IPS DF 4.7 (cell line): Measurements from ENCODE around the gene EPS8L3.

Source experiments
- DNase-seq: peaks from one replicate; pipeline ENCODE4 v3.0.0-alpha.2; 2013; ENCODE audit warnings: low spot score; ENCODE audit errors: extremely low read depth

EPS8L3 gene

DNA sequence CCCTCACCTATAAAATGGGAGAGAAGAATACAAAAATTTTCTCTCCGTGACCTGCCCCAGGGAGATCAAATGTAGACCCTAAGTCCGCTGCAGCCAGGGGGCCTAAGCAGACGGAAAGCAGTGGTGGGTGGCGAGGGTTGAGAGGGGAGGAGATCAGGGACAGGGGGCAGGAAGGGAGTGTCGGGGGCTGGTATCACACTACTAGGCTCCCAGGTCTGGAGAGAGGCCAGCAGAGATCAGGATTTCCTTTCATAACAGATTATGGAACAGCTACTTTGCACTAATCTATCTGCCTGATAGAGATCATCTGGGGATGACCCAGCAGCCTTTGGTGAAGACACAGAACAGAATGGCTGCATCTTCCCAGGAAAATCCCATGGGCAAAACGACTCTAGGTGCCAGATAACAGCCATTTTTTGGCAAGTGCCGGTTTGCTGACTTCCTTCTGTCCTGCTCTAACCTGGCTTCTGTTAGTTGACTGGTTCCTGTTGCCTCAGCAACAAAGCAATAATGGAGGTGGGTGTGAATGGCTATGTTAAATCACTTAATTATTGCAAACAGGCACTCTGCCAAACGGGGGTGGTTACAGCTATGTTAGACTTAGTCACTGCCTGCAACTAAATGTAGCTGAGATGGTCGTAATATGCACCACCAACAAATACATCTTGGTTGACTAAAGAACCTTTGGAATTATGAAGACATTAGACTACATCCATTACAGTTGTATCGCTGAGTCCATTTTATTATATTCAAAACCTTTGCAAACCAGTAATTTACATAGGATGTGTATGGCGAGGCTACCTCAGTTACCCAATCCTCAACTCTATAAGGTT is 30.0 kb upstream of the EPS8L3 start:
- no peak for DNase-seq

DNA sequence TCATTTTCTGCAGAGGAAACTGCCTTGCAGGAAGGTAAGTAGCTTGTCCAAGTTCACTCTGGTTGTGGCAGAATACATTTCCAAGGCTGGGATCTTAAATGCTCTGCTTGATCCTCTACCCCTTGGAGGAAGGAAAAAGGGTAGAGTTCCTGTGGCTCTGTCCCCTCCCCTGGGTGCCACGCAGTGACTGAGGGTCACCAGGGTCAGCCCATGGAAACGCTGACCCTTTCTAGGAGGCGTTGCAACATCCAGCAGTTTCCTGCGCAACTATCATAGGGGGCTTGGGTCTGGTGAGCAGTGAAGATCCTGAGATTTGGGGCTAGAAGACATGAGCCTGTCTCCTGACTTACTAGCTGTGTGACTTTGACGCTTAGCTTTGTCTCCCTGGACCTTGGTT is 29.4 kb upstream of the EPS8L3 start:
- DNase-seq: no peak

DNA sequence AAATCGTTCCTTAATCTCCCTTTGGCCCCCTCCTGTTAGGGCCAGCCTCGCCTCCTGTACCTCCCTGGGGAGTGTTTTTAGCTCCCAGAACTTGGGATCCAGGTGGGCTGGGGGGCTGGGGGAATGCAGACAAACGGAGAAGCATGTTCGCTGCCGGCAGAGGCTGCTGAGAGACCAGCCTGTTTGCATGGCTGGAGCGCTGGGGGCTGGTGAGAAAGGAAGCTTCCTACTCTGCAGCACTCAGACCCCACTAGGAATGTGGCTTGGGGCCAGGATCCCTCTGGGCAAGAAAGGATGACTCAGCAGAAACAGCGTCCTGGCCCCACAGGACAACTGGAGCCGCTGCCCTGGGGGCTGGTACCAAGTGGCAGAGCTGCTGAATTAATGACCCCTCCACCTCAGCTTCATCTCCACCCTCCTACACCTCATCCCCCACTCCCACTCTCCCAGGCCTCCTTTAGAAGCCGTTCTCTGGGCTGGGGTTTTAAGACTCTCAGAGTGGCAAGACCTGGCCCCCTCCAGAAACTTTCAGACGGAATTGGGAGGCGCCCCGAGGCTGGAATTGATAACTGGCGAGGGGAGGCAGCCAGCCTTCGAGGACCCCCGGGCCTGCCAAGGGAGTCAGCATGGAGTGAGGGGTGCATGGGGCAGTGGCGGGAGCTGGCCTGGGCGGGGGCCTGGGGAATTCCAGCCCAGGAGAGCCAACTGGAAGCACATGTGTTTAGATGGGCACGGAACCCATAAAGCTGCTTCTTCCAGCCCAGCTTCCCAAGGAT is 28.5 kb upstream of the EPS8L3 start:
- no peak for DNase-seq

DNA sequence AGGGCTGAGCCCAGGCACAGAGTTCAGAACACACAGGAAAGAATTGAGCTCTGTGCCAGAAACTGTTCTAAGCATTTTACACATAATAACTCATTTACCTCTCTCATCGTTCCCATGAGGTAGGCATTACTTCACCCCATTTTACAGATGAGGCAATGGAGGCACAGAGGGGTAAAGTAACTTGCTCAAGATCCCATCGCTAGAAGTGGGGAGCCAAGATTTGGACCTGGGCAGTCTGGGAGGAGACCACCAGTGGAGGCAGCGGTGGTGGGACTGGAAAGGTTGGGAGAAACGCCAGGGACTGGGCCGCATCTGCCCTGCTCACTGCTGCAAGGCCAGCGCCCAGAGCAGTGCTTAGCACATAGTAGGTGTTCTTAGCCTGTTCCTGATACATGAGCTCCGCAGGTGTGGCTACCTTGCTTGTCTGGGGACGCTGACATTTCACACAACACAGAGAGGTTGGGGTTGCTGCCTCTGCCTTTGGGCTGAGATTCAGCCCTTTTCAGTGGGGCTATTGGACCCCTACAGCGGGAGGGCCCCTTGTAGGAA is 27.8 kb upstream of the EPS8L3 start:
- no peak for DNase-seq

DNA sequence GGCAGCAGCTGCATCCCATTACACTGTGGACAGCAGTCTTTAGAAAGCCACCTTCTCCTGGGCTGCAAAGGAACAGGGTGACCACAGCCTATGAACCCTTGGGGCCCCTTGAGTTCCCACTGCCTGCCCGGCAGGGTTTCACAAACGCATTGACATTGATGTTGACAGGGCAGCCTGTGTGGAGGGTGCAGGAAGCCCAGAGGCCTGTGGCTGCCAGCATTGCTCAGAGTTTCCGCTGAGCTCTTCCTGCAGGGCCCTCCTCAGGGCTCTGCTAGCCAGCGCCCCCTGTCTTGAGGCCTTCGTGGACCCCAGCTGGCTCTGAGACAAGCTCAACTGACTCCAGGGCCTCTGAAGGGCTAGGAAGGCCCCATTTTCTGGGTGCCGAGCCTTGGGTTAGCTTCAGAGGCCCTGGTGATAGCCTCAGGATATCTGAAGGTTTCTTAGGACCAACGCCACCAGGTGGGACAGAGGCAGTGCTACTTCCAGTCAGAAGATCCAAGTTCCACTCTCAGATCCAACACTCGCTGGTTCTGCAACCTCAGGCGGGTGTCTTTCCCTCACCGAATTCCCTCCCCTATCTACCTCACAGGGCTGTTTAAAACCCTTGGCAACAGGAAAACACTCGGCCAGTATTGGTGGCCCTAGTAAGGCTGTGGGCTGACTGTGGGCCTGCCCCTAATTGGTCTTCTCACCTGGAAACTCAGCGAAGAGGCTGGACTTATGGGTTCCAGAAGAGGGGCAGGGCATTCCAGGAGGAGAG is 27.2 kb upstream of the EPS8L3 start:
- DNase-seq: no peak

DNA sequence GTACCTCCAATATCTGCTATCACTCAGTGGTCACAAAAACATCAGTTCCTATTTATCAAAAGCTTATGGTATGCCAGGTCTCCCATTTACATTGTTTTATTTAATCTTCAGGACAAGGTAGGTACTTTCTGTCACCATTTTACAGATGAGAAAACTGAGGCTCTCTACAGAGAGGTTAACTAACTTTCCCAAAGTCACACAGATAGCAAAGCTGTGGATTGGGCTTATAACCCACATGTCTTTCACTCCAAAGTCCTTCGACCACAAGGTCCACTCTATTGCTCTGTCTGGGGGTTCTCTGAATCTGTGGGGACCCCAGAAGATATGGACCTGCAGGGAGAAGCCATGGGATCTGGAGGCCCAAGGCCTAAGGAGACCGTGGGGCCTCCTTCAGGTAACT is 26.6 kb upstream of the EPS8L3 start:
- DNase-seq: no peak

DNA sequence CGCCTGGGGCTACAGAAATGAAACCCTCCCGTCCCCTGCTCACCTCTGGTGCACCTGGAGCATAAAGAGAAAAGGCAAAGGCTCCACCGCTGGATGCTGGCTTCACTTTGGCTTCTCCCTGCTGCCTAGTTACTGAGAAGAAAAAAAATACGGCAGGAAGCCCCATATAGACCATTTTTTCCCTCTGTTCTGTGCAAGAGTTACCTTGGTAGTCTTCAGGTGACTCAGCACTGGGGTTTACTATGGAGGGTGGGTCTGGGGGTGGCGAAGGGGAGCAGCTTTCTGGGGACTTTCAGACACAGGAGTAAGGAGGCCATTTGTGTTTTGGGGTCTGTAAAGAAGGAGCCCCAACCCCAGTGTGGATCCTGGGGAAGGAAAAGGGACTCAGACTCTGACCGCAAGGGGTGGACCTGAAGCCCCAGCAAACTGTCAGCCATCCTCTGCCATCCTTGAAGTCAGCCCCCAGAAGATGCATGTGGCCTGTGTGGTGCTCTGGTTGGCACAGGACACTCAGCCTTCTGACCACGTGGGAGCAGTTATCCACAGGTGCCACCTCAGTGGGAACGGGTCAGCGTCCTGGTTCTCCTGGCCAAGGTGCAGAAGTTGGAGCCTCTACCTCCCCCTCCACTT is 25.9 kb upstream of the EPS8L3 start:
- no peak for DNase-seq

DNA sequence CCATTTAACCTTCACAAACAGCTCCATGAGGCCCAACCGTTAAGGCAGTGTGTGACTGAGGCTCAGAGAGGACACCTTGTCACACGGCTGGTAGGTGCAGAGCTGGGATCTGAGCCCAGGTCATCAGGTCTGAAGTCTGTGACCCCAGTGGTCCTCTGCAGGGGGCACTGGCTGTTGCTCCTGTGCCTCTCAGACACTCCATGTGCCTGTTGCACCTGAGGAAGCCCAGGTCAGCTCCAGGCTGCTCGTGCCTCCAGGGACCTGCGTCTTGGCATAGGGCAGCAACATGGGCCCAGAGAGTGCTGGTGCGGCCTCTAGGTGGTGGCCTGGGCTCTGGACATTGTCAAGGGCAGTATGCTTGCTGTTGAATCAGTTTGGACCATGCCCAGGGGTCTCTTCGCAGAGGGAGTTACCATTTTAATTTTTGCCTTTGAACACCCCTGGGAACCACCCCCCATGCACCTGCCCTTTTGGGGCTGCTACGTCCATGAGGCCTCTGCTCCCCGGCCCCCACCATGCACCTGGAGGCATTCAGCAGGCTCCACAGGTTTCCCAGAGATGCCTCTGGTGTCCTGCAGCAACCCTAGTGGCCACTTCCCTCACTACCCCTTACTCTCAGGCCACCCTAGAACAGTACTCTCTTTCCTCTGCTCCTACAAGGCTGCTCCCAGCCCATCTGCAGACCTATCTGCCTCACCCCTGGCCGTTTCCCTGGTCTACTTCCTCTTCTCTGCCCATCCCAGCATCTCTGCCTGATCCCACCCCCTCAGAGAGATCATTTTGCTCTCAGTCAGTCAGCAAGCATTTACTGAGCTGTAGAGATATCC is 25.2 kb upstream of the EPS8L3 start:
- DNase-seq: no peak

DNA sequence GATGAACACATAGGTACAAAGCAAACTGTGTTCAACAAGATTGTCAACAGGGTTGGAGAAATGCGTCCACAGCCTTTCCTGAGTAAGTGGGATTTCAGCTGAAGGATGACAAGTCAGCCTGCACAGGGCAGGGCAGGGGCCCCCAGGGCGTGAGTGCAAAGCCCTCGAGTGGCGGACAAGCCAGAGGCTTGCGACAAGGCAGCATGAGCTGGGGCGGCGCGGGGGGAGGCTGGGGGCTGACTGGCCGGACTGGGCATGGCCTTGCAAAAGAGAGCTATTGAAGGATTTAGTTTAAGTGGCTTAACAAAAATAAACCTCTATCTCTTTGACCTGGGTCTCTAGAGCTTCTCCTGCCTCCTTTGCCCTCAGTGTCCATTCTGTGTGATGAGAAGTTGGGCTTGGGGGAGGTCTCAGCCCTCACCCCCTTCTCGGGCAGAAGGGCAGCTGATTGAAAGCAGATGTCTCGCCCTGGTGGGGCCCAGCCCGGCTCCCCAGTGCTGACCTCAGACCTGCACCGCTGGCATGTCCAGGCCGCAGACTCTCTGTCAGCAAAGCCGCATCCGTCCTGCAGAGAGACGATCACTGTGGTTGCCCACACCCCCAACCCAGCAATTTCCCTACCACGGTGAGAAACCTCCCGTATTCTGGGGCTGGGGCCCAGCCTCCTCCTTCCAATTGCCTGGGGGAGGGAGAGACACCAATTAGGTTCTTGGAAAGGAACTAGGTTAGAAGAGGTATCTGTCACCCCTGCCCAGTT is 24.3 kb upstream of the EPS8L3 start:
- no peak for DNase-seq

DNA sequence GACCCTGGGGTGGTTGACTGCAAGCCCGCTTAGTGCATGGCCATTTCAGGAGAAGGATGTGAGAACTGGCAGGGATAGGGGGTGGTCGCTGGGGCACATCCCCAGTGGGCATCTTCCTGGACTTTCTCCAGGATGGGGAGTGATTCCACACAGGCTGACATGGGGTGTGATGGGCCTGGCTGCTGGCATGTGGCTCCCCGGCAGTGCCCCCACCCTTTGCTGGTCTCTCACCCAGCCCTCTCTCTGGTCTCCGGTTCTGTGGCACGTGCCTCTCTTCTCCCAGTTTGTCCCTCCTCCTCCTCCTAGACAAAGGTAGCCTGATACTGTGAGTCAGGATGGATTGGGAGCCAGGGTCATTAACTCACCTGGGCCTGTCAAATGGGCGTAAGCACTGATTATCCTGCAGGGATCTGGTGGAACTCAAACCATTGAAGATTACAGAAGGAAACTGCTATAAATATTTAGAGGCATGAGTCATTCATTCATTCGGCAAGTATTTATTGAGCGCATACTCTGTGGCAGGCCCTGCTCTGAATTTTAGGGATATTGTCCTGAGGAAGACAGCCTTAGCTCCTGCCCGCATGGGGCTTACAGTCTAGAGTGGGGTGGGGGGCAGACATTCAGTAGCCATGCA is 23.6 kb upstream of the EPS8L3 start:
- no peak for DNase-seq

DNA sequence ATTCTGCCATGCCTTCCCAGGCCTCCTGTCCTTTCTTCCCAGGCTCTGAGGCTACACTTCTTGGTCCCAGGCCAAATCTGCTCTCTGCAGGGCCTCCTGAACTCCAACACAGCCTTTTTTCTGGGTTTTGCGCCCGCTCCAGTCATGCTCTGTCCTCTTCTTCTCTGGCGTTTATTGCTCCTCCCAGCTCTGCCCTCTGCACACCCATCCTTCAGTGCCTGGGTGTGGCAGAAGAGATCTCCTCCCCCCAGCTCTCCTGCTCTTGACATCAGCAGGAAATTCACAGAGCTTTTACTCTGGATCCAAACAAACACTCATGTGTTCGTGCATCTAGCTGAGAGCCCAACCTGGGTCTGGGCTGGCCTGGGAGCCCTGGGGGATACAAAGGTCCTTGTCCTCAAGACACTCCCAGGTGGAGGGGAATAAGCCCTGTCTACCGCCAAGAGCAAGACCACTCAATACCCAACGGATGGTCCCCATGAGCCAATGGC is 22.9 kb upstream of the EPS8L3 start:
- no peak for DNase-seq

DNA sequence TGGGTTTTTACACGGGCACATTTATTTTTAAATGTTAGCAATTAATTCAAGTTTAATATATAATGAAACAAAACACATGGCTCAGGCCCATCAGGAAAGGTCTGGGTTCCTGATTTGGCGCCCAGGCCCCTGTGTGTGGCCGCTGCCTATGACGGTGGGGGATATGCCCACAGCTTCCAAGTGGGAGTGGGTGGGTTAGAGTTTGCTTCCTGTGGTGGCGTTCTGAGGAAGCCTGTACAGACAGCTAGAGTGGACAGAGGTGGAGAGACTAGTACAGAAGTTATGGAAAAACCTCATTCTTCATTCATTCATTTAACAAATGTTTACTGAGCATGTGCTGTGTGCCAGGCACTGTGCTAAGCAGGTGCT is 22.4 kb upstream of the EPS8L3 start:
- DNase-seq: no peak

DNA sequence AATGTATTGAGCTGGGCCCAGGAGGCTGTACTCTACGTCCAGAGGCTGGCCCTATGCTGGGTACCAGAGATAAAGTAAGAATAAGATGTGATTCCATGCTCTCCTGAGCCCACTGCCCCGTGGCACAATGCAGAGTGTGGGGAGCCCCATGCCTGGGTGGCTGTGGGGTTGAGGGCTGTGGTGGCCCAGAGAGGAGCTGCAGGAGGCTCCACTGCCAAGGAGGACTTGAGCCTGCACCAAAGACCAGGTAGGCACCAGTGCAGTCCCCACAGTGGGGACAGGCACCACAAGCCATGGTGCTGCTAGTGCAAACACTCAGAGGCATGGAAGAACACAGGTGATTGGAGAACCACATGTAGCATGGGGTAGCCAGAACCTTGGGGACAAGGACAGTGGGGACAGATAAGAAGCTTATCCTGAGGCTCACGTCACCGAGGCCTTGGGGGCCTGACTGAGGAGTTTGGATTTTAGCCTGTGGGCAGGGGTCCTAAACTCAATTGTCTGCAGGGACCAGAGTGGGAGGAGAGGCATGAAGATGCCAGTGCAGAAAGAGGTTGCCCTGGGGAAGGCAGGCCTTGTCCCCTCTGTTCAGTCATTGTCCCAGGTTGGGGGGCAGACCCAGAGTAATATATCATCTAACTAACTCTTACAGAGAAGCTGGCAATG is 21.9 kb upstream of the EPS8L3 start:
- no peak for DNase-seq

DNA sequence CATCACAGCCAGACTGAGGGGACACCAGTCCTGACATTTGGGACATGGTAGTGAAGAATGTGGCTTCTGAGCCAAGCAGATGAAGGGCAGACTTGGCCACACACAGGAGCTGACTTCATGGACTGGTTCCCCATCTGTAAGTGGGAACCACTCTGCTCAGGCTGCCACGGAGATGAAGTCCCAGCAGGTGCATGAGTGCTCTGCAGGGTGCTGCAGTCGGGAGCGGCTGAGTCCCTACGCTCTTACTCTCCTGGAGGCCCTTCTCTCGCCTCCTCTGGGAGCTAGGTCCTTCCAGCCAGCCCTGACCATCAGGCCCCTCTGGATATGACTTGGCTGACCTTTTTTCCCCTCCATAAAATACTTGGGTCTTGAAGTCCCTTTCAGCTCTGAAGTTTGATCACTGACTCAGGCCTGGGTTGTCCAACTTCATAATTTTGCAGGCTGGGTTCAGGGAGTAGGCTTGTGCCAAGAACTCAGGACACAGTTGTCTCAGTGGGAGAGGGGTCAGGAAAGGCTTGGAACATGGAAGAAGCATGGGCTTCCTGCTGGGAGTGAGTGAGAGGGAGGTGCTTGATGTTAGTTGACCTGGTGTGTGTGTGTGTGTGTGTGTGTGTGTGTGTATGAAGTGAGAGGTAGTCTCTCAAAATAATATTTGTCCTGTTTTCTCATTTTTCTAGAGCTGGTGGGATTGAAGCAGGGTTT is 21.0 kb upstream of the EPS8L3 start:
- DNase-seq: no peak

DNA sequence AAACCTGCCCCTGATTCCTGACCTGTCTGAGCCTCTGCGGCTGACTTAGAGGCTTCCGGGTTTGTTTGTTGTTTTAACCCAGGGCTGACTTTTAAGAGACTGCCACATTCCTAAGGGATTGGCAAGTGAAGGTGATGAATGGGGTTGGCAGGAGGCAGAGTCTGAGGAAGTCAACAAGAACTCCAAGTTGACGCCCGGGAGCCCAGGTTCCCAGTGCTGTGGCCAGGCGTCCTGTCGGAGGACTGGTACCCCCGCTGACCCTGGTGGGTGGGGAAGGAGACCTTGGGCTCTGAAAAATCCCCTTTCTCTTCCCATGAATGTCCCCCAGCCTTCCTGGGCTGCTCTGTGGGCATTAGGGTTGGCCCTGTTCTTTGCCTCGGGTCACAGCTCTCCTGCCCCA is 19.7 kb upstream of the EPS8L3 start:
- DNase-seq: no peak

DNA sequence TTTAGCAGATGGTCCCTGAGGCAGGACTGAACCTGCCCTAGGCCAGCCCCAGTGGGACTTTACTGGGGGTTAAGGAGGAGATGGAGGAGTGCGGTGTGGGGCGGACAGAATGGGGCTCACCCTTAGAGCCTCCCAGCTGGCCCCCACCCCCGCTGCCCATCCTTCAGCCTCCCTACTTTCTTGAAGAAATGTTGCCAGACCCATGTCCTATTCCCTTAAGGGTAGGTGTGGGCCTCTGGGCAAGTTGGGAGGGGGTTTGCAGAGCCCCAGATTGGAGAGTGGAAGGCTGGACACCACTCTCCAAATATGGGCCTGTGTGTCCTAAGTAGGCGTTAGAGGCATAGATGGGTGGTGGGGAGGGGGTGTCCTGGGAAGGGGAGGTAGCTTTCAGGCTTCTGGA is 19.2 kb upstream of the EPS8L3 start:
- no peak for DNase-seq

DNA sequence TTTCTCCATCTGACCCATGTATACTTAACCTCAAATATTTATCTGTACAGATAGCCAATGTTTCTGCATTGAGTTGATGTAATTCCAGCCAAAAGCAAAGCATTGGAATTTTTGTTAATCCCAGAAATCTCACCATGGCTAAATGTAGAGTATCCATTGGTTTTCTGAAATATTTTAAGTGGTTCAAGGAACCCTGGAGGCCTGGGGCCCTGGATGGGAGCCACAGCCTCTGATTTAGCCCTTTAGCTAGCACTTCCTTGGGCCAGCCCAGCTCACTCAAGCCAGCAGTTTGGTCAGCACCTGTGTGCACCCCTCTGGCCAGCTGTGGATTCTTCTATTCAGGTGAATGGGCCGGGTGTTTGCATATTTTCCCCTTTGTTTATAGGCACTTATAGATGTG is 18.8 kb upstream of the EPS8L3 start:
- DNase-seq: no peak

DNA sequence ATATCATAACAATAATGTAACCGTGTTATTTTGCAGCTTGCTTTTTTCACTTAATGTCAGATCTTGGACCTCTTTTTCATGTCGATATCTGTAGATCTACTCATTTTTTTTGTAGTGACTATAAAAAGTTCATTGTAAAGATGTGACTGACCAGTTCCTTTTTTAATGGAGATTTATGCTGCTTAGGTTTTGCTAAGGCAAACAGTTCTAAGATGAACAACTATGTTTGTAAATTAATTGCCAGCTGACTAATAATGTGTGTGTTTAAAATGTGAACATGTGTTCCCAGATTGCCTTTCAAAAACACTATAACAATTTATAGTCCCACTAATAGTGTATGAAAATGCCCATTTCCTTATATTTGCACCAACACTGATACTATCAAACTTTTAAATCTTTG is 18.1 kb upstream of the EPS8L3 start:
- DNase-seq: no peak
